IMR-90 (cell line): ENCODE measurements around the gene CRYBB1. TPM values are rescaled to one million over a fixed set of nuclear protein-coding genes. Genes with fewer than 3 reads are reported as not detected.

Experiments
- ATAC-seq: fragments of 200-7000 bp; cut with Tn5 transposase; 2 replicates; pipeline ENCODE4 v1.9.1; 2020; ENCODE audit warnings: low read depth, mild to moderate bottlenecking, moderate library complexity
- BruUV-seq: library from RNA; stranded (reverse); fragments of 400-500 nt; replicated peaks from 2 replicates; lab custom pipeline; 2021; lab: Mats Ljungman, UMichigan
- CTCF ChIA-PET: fragments of 300-600 bp; formaldehyde crosslinking; extraction: SDS; loops from one replicate; lab custom pipeline; 2021; ENCODE audit warnings: antibody characterized with exemption; lab: Yijun Ruan, JAX
- POLR2A ChIA-PET: fragments of 300-600 bp; sonication (Branson Sonifier 250); formaldehyde crosslinking; loops from one replicate; lab custom pipeline; 2022; ENCODE audit warnings: antibody characterized with exemption; ENCODE audit not compliant: unreplicated experiment; lab: Charles Lee
- DNase-seq: peaks from one replicate; pipeline ENCODE4 v3.0.0; 2013
- H2AFZ ChIP-seq: replicated peaks from 2 replicates; pipeline ENCODE3; 2013; ENCODE audit warnings: low read length, mild to moderate bottlenecking; ENCODE audit not compliant: poor library complexity
- H2AK5ac ChIP-seq: 2 replicates; pipeline ENCODE4 v1.6.1; 2013; ENCODE audit warnings: low read depth, low read length, inconsistent platforms
- H2AK9ac ChIP-seq: replicated peaks from 2 replicates; pipeline ENCODE3; 2013; ENCODE audit warnings: mild to moderate bottlenecking, low read depth, low read length, moderate library complexity; ENCODE audit not compliant: poor library complexity
- H2BK120ac ChIP-seq: 2 replicates; pipeline ENCODE4 v1.6.1; 2013; ENCODE audit warnings: low read depth, low read length, inconsistent platforms
- H2BK15ac ChIP-seq: 3 replicates; pipeline ENCODE4 v1.6.1; 2013; ENCODE audit warnings: low read depth, low read length, inconsistent platforms
- H2BK20ac ChIP-seq: 2 replicates; pipeline ENCODE4 v1.6.1; 2013; ENCODE audit warnings: low read depth, mild to moderate bottlenecking, inconsistent platforms, low read length, moderate library complexity
- H2BK5ac ChIP-seq: 2 replicates; pipeline ENCODE4 v1.6.1; 2013; ENCODE audit warnings: mild to moderate bottlenecking, low read depth, low read length, inconsistent platforms; ENCODE audit not compliant: poor library complexity, severe bottlenecking
- H3K14ac ChIP-seq: replicated peaks from 2 replicates; pipeline ENCODE4 v1.6.1; 2013; ENCODE audit warnings: low read depth, low read length, inconsistent platforms
- H3K18ac ChIP-seq: 2 replicates; pipeline ENCODE4 v1.6.1; 2013; ENCODE audit warnings: low read depth, low read length, control low read depth
- H3K23ac ChIP-seq: 2 replicates; pipeline ENCODE4 v1.6.1; 2013; ENCODE audit warnings: low read depth, low read length, inconsistent platforms
- H3K27ac ChIP-seq: 2 replicates; pipeline ENCODE4 v1.5.1; 2013; ENCODE audit warnings: mild to moderate bottlenecking, control low read depth, low read length; ENCODE audit not compliant: insufficient read depth
- H3K27me3 ChIP-seq: 2 replicates; pipeline ENCODE4 v1.6.1; 2013; ENCODE audit warnings: low read length; ENCODE audit not compliant: control insufficient read depth, insufficient read depth
- H3K36me3 ChIP-seq: 2 replicates; pipeline ENCODE4 v1.6.1; 2013; ENCODE audit warnings: low read length, mixed read lengths; ENCODE audit not compliant: control insufficient read depth, insufficient read depth
- H3K4ac ChIP-seq: 2 replicates; pipeline ENCODE4 v1.6.1; 2013; ENCODE audit warnings: low read depth, low read length, inconsistent platforms
- H3K4me1 ChIP-seq: 2 replicates; pipeline ENCODE4 v1.6.1; 2013; ENCODE audit warnings: low read length, mixed read lengths; ENCODE audit not compliant: control insufficient read depth, insufficient read depth
- H3K4me2 ChIP-seq: 2 replicates; pipeline ENCODE4 v1.6.1; 2013; ENCODE audit warnings: low read depth, mild to moderate bottlenecking, control low read depth, low read length, moderate library complexity
- H3K4me3 ChIP-seq: 2 replicates; pipeline ENCODE4 v1.5.1; 2013; ENCODE audit warnings: low read depth, mild to moderate bottlenecking, control low read depth, low read length, moderate library complexity; ENCODE audit not compliant: insufficient read depth
- H3K56ac ChIP-seq: 2 replicates; pipeline ENCODE4 v1.6.1; 2013; ENCODE audit warnings: low read length, inconsistent platforms; ENCODE audit not compliant: insufficient read depth; ENCODE audit errors: extremely low read depth
- H3K79me1 ChIP-seq, 2 experiments: 2 replicates each; pipeline ENCODE4 v1.6.1; 2013; ENCODE audit warnings: low read length in 2 of 2, inconsistent platforms in 1 of 2, low read depth in 1 of 2
- H3K9ac ChIP-seq: 2 replicates; pipeline ENCODE4 v1.6.1; 2013; ENCODE audit warnings: low read depth, low read length, control low read depth
- H3K9me1 ChIP-seq: 2 replicates; pipeline ENCODE4 v1.6.1; 2013; ENCODE audit warnings: low read length, inconsistent platforms; ENCODE audit not compliant: insufficient read depth
- H3K9me3 ChIP-seq: 2 replicates; pipeline ENCODE4 v1.6.1; 2013; ENCODE audit warnings: low read length; ENCODE audit not compliant: control insufficient read depth, insufficient read depth
- H4K20me1 ChIP-seq: 2 replicates; pipeline ENCODE4 v1.6.1; 2013; ENCODE audit warnings: low read length, inconsistent platforms; ENCODE audit not compliant: insufficient read depth
- H4K5ac ChIP-seq: 2 replicates; pipeline ENCODE4 v1.6.1; 2013; ENCODE audit warnings: mild to moderate bottlenecking, low read depth, low read length, control low read depth
- H4K8ac ChIP-seq, 2 experiments: 2 replicates each; pipeline ENCODE4 v1.6.1; 2013; ENCODE audit warnings: low read depth in 2 of 2, low read length in 2 of 2, control low read depth in 1 of 2, inconsistent platforms in 1 of 2
- H4K91ac ChIP-seq: 2 replicates; pipeline ENCODE4 v1.6.1; 2013; ENCODE audit warnings: low read depth, low read length, inconsistent platforms; ENCODE audit not compliant: insufficient read depth
- MAZ ChIP-seq: IDR thresholded peaks from 2 replicates; pipeline ENCODE4 v1.6.1; 2012; ENCODE audit warnings: low read depth, mild to moderate bottlenecking, low read length, improper control_type of control experiment, moderate library complexity, borderline replicate concordance
- MXI1 ChIP-seq: IDR thresholded peaks from 2 replicates; pipeline ENCODE4 v1.6.1; 2012; ENCODE audit warnings: low read depth, mild to moderate bottlenecking, low read length, moderate library complexity, borderline replicate concordance
- POLR2A ChIP-seq: IDR thresholded peaks from 2 replicates; pipeline ENCODE4 v1.6.1; 2012; ENCODE audit warnings: mild to moderate bottlenecking, low read depth, low read length
- RAD21 ChIP-seq: IDR thresholded peaks from 2 replicates; pipeline ENCODE4 v1.6.1; 2012; ENCODE audit warnings: low read length, improper control_type of control experiment
- RCOR1 ChIP-seq: IDR thresholded peaks from 2 replicates; pipeline ENCODE4 v1.6.1; 2012; ENCODE audit warnings: mild to moderate bottlenecking, low read length, improper control_type of control experiment; ENCODE audit not compliant: insufficient replicate concordance
- WGBS, 2 experiments: methylation state at CpG; one replicate each; pipeline versions ENCODE4 v1.1.5 to v1.1.7; 2013; ENCODE audit warnings: missing lambda C conversion rate in 2 of 2; ENCODE audit not compliant: insufficient read length in 1 of 2; ENCODE audit errors: extremely low coverage in 2 of 2; 5-methylcytosine and 5-hydroxymethylcytosine counted together
- dilution Hi-C: fragments of 300-500 bp; cut with HindIII; formaldehyde crosslinking; loops from one replicate; pipeline ENCODE4 v1.14.3; 2018; ENCODE audit warnings: low sequenced_read_pairs; ENCODE audit not compliant: unreplicated experiment
- in situ Hi-C: fragments of 300-500 bp; cut with MboI; formaldehyde crosslinking; loops from 3 replicates; pipeline ENCODE4 v1.14.3; 2019; ENCODE audit warnings: low sequenced_read_pairs, inconsistent platforms, mixed read lengths
- intact Hi-C: fragments of 100-400 bp; cut with micrococcal nuclease; formaldehyde crosslinking; loops from 2 replicates; pipeline ENCODE4 v1.10.0; 2022
- polyA plus RNA-seq, 3 experiments: library from polyadenylated mRNA; depleted of rRNA; stranded (reverse); fragments of >200 nt; gene quantifications; 2 replicates each; pipeline ENCODE4 v1.2.3, GENCODE V29; 2012; ENCODE audit warnings: low replicate concordance in 1 of 3
- total RNA-seq: library from RNA; depleted of rRNA; stranded (reverse); fragments of >200 nt; gene quantifications from 2 replicates; pipeline ENCODE4 v1.2.3, GENCODE V29; 2012

CRYBB1 gene
- total and polyA plus RNA-seq, 2 of the 4 experiments (the other 2 are of a cell fraction), result not detected

DNA sequence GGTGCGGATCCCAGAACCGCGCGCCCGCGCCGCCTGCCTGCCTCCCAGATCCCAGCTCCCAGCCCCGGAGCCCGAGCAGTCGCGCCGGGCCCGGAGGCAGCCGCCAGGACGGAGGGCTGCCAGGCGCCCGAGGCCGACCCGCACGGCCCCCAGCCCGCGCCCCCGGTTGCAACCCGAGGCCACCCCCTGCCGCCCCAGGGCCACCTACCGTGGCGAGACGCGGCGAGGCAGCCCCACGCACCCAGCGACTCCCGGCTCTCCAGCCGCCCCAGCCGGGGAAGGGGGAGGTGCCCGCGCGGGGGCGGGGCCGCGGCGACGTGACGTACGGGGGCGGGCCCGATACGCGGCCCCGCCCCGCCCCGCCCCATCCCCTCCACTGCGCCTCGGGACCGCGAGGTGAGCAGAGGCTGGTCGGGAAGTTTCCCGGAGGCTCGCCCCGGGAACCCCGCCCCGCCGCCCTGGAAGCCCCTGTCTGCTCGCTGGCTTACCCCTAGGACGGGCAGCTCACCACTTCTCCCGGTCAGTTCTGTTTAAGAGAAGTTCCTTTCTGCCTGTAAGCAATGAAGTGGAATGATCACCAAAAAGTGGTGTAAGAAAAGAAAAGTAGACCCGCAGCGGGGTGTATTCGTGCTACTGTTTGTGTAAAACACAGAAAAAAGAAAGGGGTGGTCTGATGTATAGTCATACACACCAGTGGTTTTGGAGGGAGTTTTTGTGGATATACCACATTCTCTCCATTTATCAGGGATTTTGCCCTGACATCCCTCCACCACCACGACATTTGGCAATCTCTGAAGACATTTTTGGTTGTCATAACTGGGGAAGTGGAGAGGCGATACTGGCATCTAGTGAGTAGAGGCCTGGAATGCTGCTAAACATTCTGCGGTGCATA, 27.7 kb downstream of the CRYBB1 start, which contains the start of gene TPST2 (continued):
- peak; percentile 63; the same call in 1 of the 2 replicates for TF ChIP-seq MAZ
- TF ChIP-seq RAD21, result no peak
- no peak for TF ChIP-seq RCOR1

DNA sequence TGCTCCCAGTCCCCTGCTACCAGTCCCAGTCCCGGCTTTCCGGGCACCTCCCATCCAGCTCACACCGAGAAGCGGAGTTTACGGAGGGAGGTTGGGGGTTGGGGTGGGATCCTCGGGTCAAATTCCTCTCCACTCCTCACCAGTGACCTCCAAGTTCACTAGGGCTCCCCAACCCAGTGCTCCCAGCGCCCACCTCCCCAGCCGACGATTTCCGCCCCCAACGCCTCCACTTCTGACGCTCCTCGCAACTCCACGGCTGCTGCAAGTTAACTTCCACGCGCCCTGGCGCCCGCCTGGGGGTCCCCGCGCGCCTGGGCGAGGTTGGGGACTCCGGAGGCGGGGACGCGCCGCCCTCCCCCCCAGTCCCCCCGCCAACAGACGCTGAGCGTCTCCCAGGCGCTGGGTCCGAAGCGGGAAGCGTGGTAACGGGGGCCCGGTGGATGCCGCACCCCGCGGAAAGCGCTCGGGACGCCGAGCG, 28.4 kb downstream of the CRYBB1 start:
- Histone ChIP-seq H3K27ac (peak overlapping the region; percentile 33), H4K8ac (peak overlapping the region; percentile 35 to 51; a peak in 2 of 4 replicates), H3K18ac (peak overlapping the region; percentile 18; the same call in 1 of the 2 replicates), H3K4me1 (peaks cover 13% of the 10 kb centered on the region), H2AFZ (peak overlapping the region; percentile 83), H3K23ac (peak overlapping the region; percentile 78; the same call in 1 of the 2 replicates), H4K5ac (no peak overlapping the region), H3K9me3 (no peaks in the 10 kb centered on the region), H3K4me3 (peak overlapping the region; percentile 95), H2BK20ac (no peak overlapping the region), H4K91ac (peak overlapping the region; percentile 40; the same call in 1 of the 2 replicates), H3K9me1 (peaks cover 10% of the 10 kb centered on the region), H2AK5ac (peak overlapping the region; percentile 71; the same call in 1 of the 2 replicates), H3K14ac (peak overlapping the region; percentile 73), H3K4me2 (peak overlapping the region; percentile 92), H3K79me1 (peaks cover 24 to 46% of the 10 kb centered on the region in 2 experiments), H3K27me3 (peaks cover 5% of the 10 kb centered on the region; the same call in 1 of the 2 replicates), H3K9ac (peak overlapping the region; percentile 68), H3K36me3 (no peaks in the 10 kb centered on the region), H2BK15ac (peak overlapping the region; percentile 65; the same call in 2 of the 3 replicates), H3K56ac (0 out of 2 replicates have a peak overlapping the region, but pooled peaks have one; percentile 38), H2AK9ac (peak overlapping the region; percentile 97), H4K20me1 (peaks cover 26% of the 10 kb centered on the region; the same call in 1 of the 2 replicates), H2BK5ac (peak overlapping the region; percentile 27), H2BK120ac (peak overlapping the region; percentile 49; the same call in 1 of the 2 replicates), H3K4ac (peak overlapping the region; percentile 84)
- TF ChIP-seq MXI1, result peak; percentile 43; the same call in 1 of the 2 replicates
- TF ChIP-seq POLR2A, result no peak
- in situ Hi-C loops (no loop called here), dilution Hi-C loops (no loop called here), intact Hi-C loops (loop anchor here (5.0 kb wide), 1 partner anchor 77 kb away; the partner anchor contains the start of gene TFIP11)
- BruUV-seq, result no TSS peak
- peak; percentile 12 for DNase-seq
- ChIA-PET CTCF (no interaction called here), POLR2A (no interaction called here)
- WGBS, 2 experiments, result 0% methylated on average over 11 of the region's 44 CpGs; no CpG with 5 or more reads in 1 of the 2 experiments
- ATAC-seq, result peak; percentile 14; the same call in 1 of the 2 replicates
